ENCODE measurements around the gene CD8A.
"Not testable (repeated sequence)": the region's sequence is repeated elsewhere in the genome, so short reads cannot be mapped to it uniquely, and the experiment has no call there.

CD8A gene

DNA sequence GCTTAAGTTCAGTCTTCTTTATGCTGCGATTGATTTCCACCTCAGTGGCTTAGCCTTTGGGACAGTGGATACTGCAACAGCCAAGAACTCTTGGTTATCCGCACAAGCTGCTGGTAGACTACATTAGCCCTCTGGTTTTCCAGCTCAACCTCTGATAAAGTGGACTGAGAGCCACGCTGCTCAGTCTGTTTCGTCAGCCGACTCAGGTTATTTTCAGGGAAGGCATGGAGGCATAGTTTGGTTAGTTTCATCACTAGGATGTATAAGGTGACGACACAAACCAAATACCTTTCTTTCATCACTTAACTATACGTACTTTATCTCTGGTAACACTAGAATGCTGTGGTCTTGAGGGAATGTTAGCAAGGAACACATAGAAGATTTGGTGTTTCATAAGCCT, 14.2 kb downstream of the CD8A start:
- DNase-seq (ENCODE audit: low read depth), result no peak

DNA sequence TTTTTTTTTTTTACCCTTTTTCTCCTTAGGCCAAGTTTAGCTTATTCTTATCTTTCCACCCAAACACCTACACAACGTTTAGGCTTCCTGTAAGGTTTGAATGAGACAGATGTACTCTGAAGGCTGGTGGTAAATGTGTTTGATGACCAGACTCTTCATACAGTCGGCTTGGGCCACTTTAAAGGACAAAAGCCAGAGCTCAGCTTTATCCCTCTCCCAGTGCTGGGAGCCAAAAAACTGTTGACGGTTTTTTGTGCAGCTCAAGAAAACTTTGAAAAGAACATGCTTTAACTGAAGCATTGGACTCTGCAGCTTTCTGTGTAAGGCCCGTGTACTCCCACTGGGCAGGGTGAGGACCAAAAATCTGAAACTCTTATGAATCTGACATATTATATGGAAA, 15.4 kb downstream of the CD8A start:
- DNase-seq (ENCODE audit: low read depth), result no peak

DNA sequence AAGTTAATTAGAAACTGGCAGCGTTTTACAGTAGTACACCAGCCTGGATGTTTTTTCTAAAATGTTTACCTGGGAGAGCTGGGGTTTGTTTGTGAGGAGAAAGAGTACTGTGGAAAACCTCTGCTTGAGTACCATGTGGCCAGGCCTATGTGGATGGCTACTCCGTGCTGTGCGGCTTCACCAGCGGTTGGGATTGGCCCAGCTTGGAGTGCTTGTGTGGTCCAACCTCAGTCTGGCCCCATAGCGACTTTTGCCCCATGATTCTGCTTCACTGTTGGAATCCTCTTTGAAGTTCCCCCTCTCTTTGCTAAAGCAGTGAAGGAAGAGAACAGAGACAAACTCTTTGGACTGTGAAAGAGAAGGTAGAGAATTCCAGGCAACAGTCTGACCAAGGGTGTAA, 15.9 kb downstream of the CD8A start:
- no peak for DNase-seq (ENCODE audit: low read depth)

DNA sequence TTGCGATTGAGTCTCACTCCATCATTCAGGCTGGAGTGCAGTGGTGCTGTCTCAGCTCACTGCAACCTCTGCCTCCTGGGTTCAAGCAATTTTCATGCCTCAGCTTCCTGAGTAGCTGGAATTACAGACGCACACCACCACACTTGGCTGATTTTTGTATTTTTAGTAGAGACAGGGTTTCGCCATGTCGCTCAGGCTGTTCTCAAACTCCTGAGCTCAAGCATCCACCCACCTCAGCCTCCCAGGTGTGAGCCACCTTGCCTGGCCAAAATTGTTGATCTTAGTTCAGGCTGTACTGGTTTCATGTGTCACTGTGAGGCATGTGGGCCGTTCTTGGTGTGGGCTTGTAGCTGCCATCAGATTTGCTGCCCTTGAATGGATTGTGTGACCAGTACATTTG, 18.1 kb downstream of the CD8A start:
- DNase-seq (ENCODE audit: low read depth), result no peak

DNA sequence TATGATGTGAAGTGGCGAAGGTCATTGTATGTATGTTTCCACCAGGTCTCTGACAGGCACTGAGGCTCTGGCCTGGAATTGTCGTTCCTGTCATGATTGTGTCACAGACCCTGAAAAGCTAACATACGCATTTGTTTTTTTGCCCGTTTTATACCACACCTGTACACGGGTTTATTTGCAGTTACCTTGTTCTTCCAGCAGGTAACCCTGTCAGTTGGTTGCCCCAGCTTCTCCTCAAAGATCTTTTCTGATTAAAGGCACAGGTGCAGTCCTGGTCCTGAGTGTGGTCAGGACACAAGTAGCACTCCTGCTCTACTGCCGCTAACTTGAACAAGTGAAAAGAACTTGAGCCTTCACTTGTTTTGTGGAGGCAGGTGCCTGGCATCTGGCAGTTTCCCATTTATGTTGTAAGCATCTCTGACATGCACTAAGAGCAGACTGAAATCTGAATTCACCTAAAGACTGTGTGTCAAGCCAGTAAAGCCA, 19.9 kb downstream of the CD8A start:
- DNase-seq (ENCODE audit: low read depth), result no peak

DNA sequence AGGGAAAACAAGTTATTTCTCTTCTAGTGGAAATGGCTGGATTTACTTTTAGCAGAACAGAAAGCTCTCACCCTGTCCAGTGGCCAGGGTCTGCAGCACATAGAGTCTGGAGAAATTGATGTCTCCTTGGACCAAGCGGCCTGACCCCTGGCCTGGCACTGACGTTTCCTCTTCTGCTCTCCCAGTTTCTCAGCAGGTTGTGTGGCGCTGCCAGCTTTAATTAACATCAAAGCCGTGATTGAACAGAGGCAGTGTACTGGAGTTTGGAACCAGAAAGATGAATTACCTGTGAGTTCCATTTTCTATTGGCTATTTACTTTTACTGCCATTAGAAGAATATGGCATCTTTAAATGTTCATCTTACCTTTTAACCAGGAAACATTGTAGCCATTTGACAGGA, 20.9 kb downstream of the CD8A start:
- DNase-seq (ENCODE audit: low read depth), result no peak

DNA sequence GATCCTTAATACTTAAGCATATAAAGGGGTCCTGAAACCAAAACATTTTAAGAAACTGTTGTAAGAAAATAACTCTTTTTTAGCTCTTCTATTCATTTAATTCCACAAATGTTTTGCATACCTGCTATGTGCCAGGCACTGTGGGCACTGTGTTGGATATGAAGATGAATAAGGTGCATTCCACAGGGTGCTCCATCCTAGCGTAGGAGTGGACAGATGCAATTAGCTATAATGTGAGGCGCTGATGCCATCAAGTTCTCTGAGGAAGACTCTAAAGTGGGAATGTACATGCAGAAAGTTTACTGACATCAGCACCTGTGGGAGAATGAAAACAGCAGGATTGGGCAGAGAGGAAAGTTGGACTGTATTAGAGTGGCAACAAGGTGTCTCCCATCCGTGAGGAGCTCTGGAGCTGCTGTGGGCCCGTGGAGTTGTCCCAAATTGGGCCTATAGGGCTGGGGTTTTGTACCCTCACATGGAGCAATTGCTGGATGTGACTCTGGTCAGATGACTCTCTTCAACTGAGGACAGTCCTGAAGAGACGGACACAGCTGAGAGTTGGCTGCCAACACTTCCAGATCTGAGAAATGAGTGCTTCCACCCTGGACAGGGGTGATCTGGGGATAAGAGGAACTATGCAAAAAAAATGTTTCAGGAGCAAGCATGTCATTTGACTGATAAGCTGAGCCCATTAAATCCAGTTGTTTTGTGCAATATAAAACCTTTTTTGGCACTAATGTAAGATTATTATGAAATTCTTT, 22.3 kb downstream of the CD8A start:
- DNase-seq (ENCODE audit: low read depth), result no peak

DNA sequence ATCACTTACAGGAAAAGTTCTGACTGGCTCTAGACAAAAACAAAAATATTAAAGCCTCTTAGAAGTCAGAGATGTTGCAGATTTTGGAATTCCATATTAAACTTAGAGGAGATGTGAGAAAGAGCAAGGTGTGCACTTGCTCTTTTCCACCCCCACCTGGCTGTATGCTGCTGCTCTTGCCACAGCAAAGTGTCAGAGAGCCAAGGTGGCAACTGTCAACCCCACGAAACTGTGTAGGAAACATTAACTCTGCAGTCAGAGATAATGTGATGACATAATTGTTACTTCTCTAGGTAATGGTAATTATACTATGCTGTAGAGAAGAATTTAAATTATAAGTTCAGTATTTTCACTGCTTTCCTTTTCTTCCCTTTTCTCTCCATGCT, 25.4 kb downstream of the CD8A start:
- no peak for DNase-seq (ENCODE audit: low read depth)

DNA sequence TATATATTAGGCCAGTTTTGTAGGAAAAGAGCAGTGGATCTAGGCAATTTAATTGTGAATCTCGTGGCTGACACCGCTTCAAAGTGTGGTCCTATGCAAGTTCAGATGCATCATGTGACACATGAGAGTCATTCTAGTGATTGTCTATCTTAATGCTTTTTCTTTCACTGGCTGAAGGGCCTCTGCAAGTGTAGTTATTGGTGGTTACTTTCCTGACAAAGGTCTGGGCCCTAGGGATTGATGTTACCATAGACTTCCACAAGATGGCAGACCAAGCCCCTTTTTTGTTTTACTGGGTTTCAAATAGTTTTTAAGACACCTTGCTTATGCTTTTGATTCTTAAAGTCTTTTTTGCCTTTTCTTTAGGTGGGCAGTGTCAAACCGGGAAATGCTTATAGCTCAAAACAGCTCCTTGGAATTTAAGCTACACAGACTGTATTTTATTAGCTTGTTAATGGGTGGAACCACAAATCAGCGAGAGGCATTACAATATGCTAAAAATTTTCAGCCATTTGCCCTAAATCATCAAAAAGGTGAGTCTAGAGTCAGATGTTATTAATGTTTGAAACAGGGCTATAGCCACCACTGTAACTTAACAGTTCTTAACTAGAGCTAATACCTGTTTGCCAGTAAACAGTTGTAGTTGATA, 25.9 kb downstream of the CD8A start:
- no peak for DNase-seq (ENCODE audit: low read depth)

DNA sequence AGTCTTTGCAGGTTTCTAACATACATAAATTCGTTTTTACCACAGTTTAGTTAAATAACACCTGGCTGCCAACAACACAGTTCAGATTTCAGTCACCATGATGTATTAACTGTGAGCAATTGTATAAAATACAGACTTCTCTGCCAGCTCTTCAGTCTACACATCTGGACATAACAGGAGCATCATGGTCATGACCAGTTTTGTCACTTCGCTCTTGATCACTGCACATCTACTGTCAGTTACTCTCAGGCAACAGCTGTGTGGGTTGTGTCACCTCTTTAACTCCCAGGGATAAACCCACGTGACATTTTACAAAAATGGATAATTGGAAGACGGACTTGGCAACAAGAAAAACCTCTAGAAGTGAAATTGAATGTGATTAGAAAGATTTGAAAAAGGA, 30.3 kb downstream of the CD8A start:
- no peak for DNase-seq (ENCODE audit: low read depth)

DNA sequence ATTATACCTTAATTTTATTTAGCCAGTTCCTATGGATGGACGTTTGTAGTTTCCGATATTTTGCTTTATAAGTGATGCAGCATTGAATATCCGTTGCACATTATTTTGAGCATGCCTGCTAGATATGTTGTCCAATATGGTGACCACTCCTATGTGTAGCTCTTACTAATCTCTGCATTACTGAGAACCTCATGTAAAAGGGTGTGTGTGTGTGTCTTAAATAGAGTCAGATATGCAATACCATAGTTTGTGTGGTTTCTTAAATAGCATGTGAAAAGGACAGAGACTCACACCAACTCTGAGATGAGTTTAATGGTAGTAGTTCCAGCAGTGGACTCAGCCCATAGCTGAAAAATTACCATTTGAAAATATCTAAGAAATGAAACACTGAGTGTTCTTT, 32.3 kb downstream of the CD8A start:
- no peak for DNase-seq (ENCODE audit: low read depth)

DNA sequence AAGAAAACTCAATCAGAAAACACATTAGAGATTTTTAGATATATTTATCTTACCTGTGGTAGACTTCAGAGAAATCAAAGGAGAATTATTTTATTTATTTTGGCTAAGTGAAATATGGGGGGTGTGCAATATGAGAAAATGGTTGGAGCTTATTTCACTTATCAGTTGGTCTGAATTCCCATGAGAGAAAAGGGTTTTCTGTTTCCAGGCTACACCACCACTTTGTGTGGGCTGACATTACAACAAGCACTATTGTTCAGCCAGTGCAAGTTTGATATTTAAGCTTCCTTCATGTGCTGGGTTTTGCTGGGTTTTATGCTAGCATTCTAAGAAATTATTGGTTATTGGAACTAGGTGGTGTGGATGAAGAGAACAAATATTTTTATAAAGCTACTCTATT, 37.1 kb downstream of the CD8A start:
- DNase-seq (ENCODE audit: low read depth), result no peak

DNA sequence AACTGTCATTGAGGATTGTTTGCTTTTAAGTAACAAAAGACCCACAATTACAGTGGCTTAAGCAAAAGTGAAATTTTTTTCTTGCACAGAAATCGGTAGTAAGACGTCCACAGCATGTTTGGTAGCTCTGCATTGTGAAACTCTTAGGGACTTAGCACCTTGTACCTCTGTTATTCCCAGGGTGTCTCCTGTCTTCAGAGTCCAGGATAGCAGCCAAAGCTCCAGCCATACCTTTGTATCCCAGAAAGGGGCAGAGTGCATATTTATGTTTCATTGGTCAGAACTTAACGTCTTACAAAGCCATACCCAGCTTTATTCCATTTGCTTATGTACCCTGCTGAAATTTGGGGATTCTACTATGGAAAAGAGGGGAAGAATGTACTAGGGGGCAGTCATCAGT, 37.8 kb downstream of the CD8A start:
- no peak for DNase-seq (ENCODE audit: low read depth)

DNA sequence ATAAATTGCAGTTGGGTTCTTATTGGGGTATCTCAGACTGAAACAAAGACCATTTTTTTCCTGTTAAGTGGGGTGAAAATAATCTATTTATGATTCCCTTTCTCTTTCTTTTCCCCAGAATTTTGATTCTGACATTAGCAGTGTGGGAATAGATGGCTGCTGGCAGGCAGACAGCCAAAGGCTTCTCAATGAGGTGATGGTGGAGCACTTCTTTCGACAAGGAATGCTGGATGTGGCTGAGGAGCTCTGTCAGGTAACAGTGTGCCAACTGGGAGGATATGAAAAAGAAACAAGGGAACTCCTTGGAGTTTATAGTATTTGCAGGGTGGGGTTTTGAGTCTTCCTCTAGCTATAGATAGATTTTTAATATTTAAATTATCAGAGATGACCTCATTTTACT, 38.9 kb downstream of the CD8A start:
- no peak for DNase-seq (ENCODE audit: low read depth)

DNA sequence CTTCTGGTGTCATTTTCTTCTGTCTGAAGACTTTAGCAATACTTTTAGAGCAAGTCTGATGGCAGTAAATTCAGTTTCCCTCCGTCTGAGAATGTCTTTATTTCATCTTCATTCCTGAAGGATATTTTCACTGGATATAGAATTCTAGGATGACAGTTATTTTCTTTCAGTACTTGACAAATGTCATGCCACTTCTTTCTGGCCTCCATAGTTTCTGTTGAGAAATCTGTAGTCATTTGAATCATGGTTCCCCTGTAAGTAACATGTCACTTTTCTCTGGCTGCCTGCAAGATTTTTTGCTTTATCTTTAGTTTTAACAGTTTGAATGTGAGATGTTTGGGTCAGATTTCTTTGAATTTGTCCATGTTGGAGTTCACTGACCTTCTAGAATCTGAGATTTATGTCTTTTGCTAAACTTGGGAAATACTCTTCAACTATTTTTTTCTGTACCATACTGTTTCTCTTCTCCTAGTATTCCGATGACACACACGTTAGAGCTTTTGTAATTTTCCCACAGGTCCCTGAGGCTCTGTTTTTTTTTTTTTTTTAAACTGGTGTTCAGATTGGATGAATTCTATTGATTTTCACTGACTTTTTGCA, 40.4 kb downstream of the CD8A start:
- DNase-seq (ENCODE audit: low read depth), result no peak

DNA sequence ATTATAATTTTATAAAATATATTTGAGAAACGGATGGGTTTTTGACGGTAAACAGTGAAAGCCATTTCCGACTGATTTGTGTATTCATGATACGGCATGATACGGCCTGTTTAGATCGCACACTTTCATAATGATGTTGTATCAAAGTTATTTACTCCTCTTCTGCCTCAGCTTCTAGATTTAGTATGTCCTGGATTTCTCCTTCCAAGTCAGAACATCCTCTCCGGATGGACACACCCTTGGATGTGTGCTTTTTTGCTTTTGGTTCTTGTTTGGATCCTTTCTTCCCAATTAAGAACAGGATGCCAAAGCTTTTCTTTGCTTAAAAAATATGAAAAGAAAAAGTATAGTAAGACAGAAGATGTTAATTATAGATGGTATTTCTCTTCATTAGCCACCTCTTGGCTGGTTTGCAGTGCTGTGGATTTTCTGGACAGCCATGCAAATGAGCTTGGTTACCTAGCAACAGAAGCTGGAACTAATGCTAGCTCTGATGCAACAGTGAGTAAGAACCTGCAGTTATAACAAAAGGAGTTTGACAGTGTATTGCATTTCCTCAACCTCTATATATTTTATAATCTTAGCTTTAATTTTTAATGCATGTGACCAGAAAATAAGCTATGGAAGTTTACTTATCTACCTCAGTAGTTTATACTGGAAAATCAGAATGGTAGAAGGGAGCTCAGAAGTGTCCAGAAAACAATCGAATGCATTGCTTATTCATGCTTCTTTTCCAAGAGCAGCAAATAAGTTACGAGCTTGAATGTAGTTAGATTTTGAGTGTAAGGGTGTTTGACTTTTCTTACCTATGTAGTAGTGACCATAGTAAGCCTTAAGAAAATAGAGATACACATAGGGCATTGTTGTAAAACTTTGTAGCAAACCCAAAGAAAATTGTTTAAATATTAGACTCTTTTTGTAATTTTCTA, 42.7 kb downstream of the CD8A start:
- no peak for DNase-seq (ENCODE audit: low read depth)

DNA sequence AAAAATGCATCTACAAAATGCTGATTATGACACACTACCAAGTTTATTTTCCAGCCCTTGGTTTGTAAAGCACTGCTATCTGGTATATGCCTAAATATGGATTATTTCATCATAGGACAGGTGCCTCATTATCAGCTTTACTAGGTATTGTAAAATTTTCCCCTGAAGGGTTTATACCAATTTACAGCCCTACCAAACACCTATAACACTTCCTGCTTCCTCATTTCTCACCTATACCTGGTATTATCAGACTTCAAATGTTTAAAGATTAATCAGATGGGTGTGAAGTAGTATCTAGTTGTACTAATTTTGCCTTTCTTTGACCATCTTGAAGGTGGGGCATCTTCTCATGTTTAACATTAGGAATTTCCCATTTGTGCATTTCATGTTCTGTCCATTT, 43.8 kb downstream of the CD8A start:
- no peak for DNase-seq (ENCODE audit: low read depth)

DNA sequence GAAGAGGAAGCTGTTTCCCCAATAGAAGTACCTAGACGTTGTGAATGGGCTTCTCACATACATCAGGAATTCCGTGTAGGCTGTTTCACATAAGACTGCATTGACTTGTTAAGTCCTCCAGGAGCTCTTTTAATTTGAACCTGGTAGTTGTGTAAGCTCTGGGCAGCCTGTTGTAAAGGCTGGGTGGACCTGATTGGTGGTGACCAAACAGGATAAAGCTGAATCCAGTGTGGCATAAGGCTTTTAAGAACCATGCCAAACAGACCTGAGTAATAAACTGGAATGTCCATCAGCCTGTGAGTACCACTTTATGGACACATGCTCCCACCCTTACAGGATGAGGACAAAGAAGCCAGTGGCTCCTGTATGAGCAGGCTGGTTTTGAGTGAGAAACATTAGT, 46.6 kb downstream of the CD8A start:
- DNase-seq (ENCODE audit: low read depth), result no peak

DNA sequence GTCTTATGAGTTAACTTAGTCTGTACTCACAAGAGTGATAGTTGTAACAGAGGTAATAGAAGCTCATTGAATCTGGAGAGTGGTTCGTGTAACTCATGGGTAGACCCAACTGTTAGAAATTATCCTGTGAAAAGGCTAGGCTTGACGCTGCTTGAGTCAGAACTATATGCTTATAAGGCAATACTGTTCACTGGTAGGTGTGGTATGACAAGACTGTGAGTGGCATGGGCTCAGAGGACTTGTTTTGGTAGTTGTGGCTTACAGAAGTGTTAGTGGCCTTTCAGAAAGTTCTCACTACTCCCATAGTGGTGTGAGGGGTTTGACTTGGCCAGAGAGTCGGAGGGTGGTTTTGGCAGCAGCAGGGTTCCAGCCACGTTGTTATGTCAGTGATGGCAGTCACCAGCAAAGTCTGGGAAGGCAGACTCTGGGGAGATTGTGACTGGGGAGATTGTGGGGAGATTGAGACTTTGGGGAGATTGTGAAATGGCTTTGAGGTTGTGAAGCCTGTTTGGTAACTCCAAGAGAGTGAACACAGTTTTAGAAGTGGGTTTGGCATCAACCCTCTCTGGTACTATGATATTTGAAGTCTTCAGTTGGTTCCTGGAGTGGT, 48.7 kb downstream of the CD8A start:
- not testable (repeated sequence) for DNase-seq (ENCODE audit: low read depth)

DNA sequence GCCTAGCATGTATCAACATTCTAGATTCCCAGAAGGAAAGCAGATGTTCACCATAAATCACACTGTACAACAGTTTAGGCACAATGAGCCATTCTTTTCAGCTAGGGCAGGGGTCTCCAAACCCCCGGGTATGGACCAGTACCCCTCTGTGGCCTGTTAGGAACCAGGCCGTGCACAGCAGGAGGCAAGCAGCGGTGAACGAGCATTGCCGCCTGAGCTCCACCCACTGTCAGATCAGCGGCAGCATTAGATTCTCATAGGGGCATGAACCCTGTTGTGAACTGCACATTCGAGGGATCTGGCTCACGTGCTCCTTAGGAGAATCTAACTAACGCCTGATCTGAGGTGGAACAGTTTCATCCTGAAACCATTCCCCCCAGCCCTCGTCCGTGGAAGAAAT, 50.8 kb downstream of the CD8A start:
- not testable (repeated sequence) for DNase-seq (ENCODE audit: low read depth)

DNA sequence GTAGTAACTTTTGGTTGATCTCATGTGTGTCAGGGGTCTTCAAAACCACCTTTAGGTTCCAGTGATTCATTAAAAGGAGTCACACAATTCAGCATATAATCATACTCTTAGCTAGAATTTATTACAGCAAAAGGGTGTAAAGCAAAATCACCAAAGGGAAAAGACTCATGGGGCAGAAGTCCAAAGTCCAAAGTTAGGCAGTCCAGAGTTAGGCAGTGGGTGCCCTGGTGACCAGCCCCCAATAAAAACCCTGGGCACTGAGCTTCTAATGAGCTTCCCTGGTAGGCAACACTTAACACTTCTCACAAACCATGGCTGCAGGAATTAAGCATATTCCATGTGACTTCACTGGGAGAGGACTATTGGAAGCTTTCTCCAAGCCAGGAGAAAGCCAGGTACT, 51.2 kb downstream of the CD8A start:
- DNase-seq (ENCODE audit: low read depth), result not testable (repeated sequence)

DNA sequence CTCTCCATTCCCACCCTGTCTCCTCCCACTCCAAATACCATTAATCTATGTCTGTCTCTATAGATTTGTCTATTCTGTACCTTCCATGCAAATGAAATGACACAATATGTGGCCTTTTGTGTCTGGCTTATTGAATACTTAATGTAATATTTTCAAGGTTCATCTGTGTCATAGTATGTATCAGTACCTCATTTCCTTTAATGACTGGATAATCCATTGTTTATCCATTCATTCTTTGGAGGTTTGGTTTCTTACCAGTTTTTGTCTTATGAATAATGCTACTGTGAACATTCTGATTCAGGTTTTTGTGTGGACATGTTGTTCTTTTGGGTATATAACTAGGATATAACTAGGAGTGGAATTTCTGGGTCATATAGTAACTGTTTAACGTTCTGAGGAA, 55.8 kb downstream of the CD8A start:
- DNase-seq (ENCODE audit: low read depth), result not testable (repeated sequence)

Measured in stimulated activated CD8-positive, alpha-beta memory T cell treated with anti-CD3 and anti-CD28 coated beads, Interleukin-15, amount 100 ng/mL, for 24 hours (primary cell).